Activated naive CD4-positive, alpha-beta T cell treated with anti-CD3 and anti-CD28 coated beads, Interleukin-2, amount 10 ng/mL, durations not matched to agents 7 days and 5 days (primary cell): ENCODE data around the gene RAPGEF3.

Experiments used
- CTCF ChIA-PET: fragments of 350-600 bp; sonication (Branson Sonifier 250); formaldehyde crosslinking; loops from one replicate; lab custom pipeline; 2021; ENCODE audit warnings: antibody characterized with exemption; lab: Charles Lee
- DNase-seq: peaks from one replicate; pipeline ENCODE4 v3.0.0-alpha.2; 2020
- H3K27ac Mint-ChIP-seq: one replicate; pipeline ENCODE4 v1.8.0; 2021; ENCODE audit warnings: mild to moderate bottlenecking, moderate library complexity, mixed read lengths
- H3K27me3 Mint-ChIP-seq: one replicate; pipeline ENCODE4 v1.8.0; 2021; ENCODE audit warnings: mild to moderate bottlenecking, mixed read lengths
- H3K36me3 Mint-ChIP-seq: one replicate; pipeline ENCODE4 v1.8.0; 2021; ENCODE audit warnings: mixed read lengths
- H3K4me1 Mint-ChIP-seq: one replicate; pipeline ENCODE4 v1.8.0; 2021; ENCODE audit warnings: mixed read lengths
- H3K4me3 Mint-ChIP-seq: one replicate; pipeline ENCODE4 v1.8.0; 2021; ENCODE audit warnings: mild to moderate bottlenecking, moderate library complexity, mixed read lengths
- H3K9me3 Mint-ChIP-seq: one replicate; pipeline ENCODE4 v1.8.0; 2021; ENCODE audit warnings: mixed read lengths

RAPGEF3 gene

DNA sequence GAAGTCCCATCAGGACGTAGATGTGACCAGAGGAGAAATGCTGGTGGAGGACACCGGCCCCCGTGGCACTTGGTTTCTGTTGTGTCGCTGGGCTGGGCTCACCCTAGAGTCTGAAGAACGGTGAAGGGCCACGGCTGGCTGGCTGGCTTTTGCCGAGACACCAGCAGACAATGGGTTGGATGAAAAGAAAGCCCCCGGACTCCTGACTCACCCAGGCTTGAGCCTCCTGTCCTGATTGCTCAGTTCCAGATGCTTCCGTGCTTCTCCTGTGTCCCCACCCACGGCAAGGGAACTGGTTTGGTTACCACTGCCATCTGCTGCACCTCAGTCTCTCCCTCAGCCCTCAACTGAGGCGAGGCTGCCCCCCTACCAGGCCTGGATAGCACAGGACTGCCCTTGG is 23.0 kb downstream of the RAPGEF3 start:
- Mint-ChIP-seq H3K27me3 (peaks cover 29% of the 10 kb centered on the region), H3K4me1 (no peaks in the 10 kb centered on the region), H3K36me3 (no peaks in the 10 kb centered on the region), H3K9me3 (no peaks in the 10 kb centered on the region), H3K4me3 (no peak overlapping the region), H3K27ac (no peak overlapping the region)
- CTCF ChIA-PET, result interaction anchor here (1.2 to 14.2 kb wide), 3 partner anchors 18 to 103 kb away, joined by 3 to 544 read pairs (median 9); no protein-coding TSS in a partner anchor
- no peak for DNase-seq

GRCh38 chr12:47734725-47735480 is 23.8 kb downstream of the RAPGEF3 start:
- Mint-ChIP-seq H3K27me3 (peaks cover 23% of the 10 kb centered on the region), H3K4me3 (no peak overlapping the region), H3K27ac (no peak overlapping the region), H3K36me3 (no peaks in the 10 kb centered on the region), H3K4me1 (no peaks in the 10 kb centered on the region), H3K9me3 (no peaks in the 10 kb centered on the region)
- no peak for DNase-seq
- CTCF ChIA-PET, result interaction anchor here (1.2 to 14.2 kb wide), 8 partner anchors 8 to 104 kb away, joined by 3 to 544 read pairs (median 6); no protein-coding TSS in a partner anchor

GRCh38 chr12:47733142-47733541 is 25.5 kb downstream of the RAPGEF3 start:
- DNase-seq, result no peak
- no peak overlapping the region for H3K27ac Mint-ChIP-seq
- H3K9me3 Mint-ChIP-seq, result no peaks in the 10 kb centered on the region
- no peaks in the 10 kb centered on the region for H3K4me1 Mint-ChIP-seq
- CTCF ChIA-PET, result interaction anchor here (0.6 to 6.0 kb wide), 8 partner anchors 9 to 108 kb away, joined by 3 to 76 read pairs (median 3); no protein-coding TSS in a partner anchor
- peaks cover 12% of the 10 kb centered on the region for H3K27me3 Mint-ChIP-seq
- no peak overlapping the region for H3K4me3 Mint-ChIP-seq
- H3K36me3 Mint-ChIP-seq, result no peaks in the 10 kb centered on the region

DNA sequence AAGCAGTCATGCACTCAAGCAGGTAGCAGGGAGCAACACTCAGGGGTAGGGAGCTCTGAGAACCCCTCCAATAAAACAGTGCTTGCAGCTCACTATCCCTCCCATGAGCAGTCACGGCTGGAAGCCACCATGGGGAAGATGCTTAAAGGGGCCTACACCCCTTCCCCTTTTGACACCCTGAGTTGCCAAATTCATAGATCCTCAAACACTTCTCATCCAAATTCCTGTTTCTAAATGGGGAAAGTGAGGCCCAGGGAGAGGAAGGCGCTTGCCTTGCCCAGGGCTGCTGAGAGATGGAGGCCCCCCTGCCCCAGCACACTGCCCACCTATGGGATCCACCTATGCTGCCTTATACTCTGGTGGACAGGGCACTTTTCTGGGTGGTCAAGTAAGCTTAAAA is 26.2 kb downstream of the RAPGEF3 start:
- Mint-ChIP-seq H3K36me3 (no peaks in the 10 kb centered on the region), H3K4me1 (no peaks in the 10 kb centered on the region)
- CTCF ChIA-PET, result interaction anchor here (0.6 to 6.0 kb wide), 5 partner anchors 9 to 109 kb away, joined by 3 to 76 read pairs (median 4); no protein-coding TSS in a partner anchor

GRCh38 chr12:47731723-47732122 is 27.0 kb downstream of the RAPGEF3 start:
- CTCF ChIA-PET, result interaction anchor here (1.4 to 6.0 kb wide), 3 partner anchors 11 to 35 kb away, joined by 4 to 76 read pairs (median 40); no protein-coding TSS in a partner anchor
- no peaks in the 10 kb centered on the region for H3K4me1 Mint-ChIP-seq
- H3K9me3 Mint-ChIP-seq, result no peaks in the 10 kb centered on the region
- no peak overlapping the region for H3K27ac Mint-ChIP-seq
- H3K4me3 Mint-ChIP-seq, result no peak overlapping the region
- H3K27me3 Mint-ChIP-seq, result peaks cover 14% of the 10 kb centered on the region
- H3K36me3 Mint-ChIP-seq, result no peaks in the 10 kb centered on the region
- no peak for DNase-seq

More for the DNA sequence above, 26.2 kb downstream of the RAPGEF3 start:
- H3K9me3 Mint-ChIP-seq, result no peaks in the 10 kb centered on the region
- no peak for DNase-seq
- H3K27me3 Mint-ChIP-seq, result peaks cover 12% of the 10 kb centered on the region
- H3K27ac Mint-ChIP-seq, result no peak overlapping the region
- no peak overlapping the region for H3K4me3 Mint-ChIP-seq

DNA sequence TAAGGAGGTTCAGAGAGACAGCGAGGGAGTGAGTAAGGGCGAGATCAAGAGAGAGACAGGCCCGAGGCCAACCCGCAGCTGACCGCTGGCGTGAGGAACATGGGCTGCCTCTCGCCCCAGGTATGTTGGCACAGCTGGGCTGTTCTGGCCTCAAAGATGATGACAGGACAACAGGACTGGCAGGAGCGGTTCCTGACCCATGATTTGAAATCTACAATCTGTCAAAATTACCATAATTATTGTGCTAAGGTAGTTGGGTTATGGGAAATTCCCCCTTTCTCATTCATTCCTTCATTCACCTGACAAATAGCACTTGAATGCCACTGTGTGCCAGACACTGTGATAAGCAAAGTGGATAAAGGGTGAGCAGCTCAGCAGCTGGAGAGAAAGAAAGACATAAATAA is 28.3 kb downstream of the RAPGEF3 start:
- H3K4me3 Mint-ChIP-seq, result no peak overlapping the region
- DNase-seq, result no peak
- no peak overlapping the region for H3K27ac Mint-ChIP-seq
- no peaks in the 10 kb centered on the region for H3K36me3 Mint-ChIP-seq
- no peaks in the 10 kb centered on the region for H3K4me1 Mint-ChIP-seq
- CTCF ChIA-PET, result interaction anchor here (1.4 to 6.0 kb wide), 3 partner anchors 13 to 36 kb away, joined by 4 to 76 read pairs (median 40); no protein-coding TSS in a partner anchor
- H3K27me3 Mint-ChIP-seq, result peaks cover 18% of the 10 kb centered on the region
- H3K9me3 Mint-ChIP-seq, result no peaks in the 10 kb centered on the region

DNA sequence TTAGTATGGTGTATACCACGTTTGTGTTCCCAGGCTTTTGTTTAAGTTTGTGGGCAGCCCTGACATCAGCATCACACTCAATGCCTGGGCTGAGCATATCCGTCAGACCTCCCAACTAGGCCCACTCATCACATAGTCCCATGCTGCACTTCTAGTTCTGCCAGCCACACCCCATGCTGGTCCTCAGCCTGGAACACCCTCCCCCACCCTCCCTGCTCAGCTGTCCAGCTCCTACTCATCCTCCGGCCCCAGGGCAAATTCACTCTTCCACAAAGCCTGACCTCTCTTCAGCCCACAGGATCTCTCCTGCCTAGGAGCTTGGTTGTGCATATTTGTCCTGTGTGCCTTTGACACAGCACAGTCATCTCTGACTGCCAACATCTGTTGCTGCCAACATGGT is 29.4 kb downstream of the RAPGEF3 start:
- H3K9me3 Mint-ChIP-seq, result no peaks in the 10 kb centered on the region
- no peak overlapping the region for H3K4me3 Mint-ChIP-seq
- no peaks in the 10 kb centered on the region for H3K36me3 Mint-ChIP-seq
- CTCF ChIA-PET, result interaction anchor here (0.6 to 6.0 kb wide), 2 partner anchors 14 to 15 kb away, joined by 3 to 76 read pairs; no protein-coding TSS in a partner anchor
- no peak for DNase-seq
- no peaks in the 10 kb centered on the region for H3K4me1 Mint-ChIP-seq
- no peak overlapping the region for H3K27ac Mint-ChIP-seq
- H3K27me3 Mint-ChIP-seq, result peaks cover 14% of the 10 kb centered on the region

- Mint-ChIP-seq H3K36me3 (peaks cover 2% of the 10 kb centered on the region), H3K27ac (no peak overlapping the region), H3K4me3 (no peak overlapping the region), H3K9me3 (no peaks in the 10 kb centered on the region), H3K4me1 (peaks cover 16% of the 10 kb centered on the region), H3K27me3 (peaks cover 6% of the 10 kb centered on the region)
- no peak for DNase-seq
- CTCF ChIA-PET, result interaction anchor here (1.4 to 3.8 kb wide), 4 partner anchors 10 to 41 kb away, joined by 5 to 17 read pairs (median 12); no protein-coding TSS in a partner anchor
Observed at GRCh38 chr12:47725893-47726292, 32.8 kb downstream of the RAPGEF3 start.

DNA sequence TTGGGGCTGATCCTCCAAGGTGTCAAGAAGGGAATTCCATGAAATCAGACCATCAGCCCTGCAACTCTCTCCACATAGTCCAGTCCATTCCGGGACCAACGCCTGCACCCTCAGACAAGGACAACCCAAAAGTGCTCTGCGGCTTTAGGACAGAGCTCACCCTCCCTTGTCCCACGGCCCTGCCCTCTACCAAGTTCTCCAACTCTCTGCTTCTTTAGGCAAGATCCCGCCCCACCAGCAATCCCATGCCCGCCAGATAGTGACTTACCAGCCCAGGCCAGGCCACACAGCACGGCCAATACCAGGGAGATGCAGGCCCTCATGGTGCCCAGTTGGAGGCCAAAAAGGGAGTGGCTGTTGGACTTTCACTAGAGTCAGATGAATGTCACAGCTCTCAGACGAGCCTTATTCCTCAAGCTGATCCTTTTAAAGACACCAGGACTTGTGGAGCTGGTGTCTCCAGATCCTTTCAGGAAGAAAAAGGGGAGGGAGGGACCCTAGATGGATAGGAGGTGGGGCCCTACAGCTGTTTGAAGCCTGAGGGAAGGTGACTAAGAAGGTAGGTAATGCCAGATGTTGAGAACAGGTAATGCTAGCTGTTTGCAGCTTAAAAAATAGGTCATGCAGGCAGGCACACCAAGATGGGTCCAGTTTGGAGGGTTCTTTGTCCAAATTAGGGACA is 33.4 kb downstream of the RAPGEF3 start, which contains the start of gene ENDOU:
TSS of gene ENDOU (minus strand) at position 400 of the 682 bp plus-strand sequence. CDS start at position 323, 77 bp downstream.
- CTCF ChIA-PET, result interaction anchor here (1.4 to 3.8 kb wide), 5 partner anchors 9 to 238 kb away, joined by 3 to 17 read pairs (median 12); partner anchors contain the start of gene TMEM106C

DNA sequence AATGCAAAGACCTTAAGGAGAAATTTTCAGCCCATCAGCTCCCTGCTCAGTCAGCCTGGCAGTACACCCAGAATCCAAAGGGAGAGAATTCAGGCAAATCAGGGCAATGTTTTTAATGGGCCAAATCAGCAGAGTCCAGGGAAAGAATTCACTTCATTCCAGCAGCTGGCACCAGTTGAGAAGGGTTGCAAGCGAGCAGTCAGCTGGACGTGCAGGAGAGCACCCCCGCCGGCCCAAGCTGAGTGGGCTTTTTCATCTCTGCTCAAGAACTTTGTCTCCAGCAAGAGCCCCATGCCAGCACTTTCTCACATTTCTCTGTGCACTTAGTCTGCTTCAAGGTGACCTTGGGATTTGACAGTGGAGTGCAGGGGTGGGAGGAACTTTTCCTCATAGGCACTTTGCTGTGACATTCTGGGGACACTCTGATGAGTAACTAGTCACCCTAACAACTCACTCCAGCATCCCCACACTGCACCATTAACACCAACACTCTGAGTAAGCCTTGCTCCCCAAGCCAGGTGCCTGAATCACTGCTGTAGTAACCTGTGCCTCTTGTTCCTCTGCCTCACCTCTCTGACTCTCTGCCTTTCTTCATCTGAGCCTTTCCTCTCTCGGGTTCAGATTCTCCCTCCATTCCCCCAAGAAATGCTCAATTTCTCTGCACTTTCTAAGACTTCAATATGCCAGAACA is 35.6 kb downstream of the RAPGEF3 start:
- no peak overlapping the region for H3K27ac Mint-ChIP-seq
- H3K4me1 Mint-ChIP-seq, result peaks cover 24% of the 10 kb centered on the region

More for the DNA sequence above, 33.4 kb downstream of the RAPGEF3 start, which contains the start of gene ENDOU:
- Mint-ChIP-seq H3K36me3 (peaks cover 2% of the 10 kb centered on the region), H3K9me3 (no peaks in the 10 kb centered on the region), H3K4me3 (no peak within 1 kb of the TSS), H3K4me1 (peaks cover 21% of the 10 kb centered on the region), H3K27ac (no peak within 1 kb of the TSS), H3K27me3 (peaks cover 6% of the 10 kb centered on the region)
- DNase-seq, result no peak

DNA sequence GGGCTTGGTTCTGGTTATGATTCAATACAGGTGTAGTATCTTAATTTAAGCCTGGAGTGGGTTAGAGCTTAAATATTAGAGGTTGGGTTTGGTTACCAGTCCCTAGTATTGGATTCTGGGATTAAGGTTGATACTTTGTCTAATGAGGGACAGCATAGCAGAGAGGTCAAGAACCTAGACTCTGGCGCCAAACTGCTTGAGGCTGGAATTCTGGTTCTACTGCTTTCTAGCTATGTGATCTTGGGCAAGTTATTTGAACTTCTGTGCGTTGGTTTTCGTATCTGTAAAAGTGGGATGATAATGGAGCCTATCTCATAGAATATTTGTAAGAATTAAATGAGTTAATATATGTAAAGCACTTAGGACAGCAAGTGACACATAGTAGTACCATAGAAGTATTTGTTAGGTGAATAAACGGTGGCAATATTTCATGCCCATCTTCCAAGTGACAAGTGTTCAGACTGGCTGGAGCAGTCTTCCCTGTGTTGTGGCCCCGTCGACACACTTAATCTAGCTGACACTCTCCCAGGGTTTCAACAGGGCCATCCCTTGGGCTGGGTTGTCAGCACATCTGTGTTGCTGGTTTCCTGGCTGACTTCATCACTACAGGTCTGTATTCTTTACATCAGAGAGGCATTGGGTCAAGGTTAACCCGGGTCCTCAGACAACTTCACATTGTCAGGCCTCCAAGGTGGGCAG is 36.4 kb downstream of the RAPGEF3 start:
- H3K9me3 Mint-ChIP-seq, result no peaks in the 10 kb centered on the region
- H3K4me3 Mint-ChIP-seq, result no peak overlapping the region
- no peak for DNase-seq
- H3K36me3 Mint-ChIP-seq, result peaks cover 7% of the 10 kb centered on the region
- peaks cover 6% of the 10 kb centered on the region for H3K27me3 Mint-ChIP-seq
- H3K27ac Mint-ChIP-seq, result no peak overlapping the region
- CTCF ChIA-PET, result interaction anchor here (1.0 to 2.0 kb wide), 5 partner anchors 19 to 116 kb away, joined by 3 to 10 read pairs (median 5); no protein-coding TSS in a partner anchor
- peaks cover 32% of the 10 kb centered on the region for H3K4me1 Mint-ChIP-seq

More for the DNA sequence above, 35.6 kb downstream of the RAPGEF3 start:
- H3K36me3 Mint-ChIP-seq, result peaks cover 7% of the 10 kb centered on the region
- no peaks in the 10 kb centered on the region for H3K9me3 Mint-ChIP-seq
- CTCF ChIA-PET, result interaction anchor here (1.0 to 2.9 kb wide), 6 partner anchors 7 to 54 kb away, joined by 3 to 13 read pairs (median 6); no protein-coding TSS in a partner anchor
- no peak for DNase-seq
- no peak overlapping the region for H3K4me3 Mint-ChIP-seq
- H3K27me3 Mint-ChIP-seq, result peaks cover 6% of the 10 kb centered on the region

GRCh38 chr12:47721431-47721973 is 37.2 kb downstream of the RAPGEF3 start:
- Mint-ChIP-seq H3K9me3 (no peaks in the 10 kb centered on the region), H3K36me3 (peaks cover 7% of the 10 kb centered on the region), H3K27ac (no peak overlapping the region), H3K27me3 (peaks cover 5% of the 10 kb centered on the region), H3K4me3 (no peak overlapping the region), H3K4me1 (peaks cover 39% of the 10 kb centered on the region)
- peak; percentile 33 for DNase-seq
- CTCF ChIA-PET, result interaction anchor here (1.4 to 2.0 kb wide), 4 partner anchors 20 to 116 kb away, joined by 3 to 10 read pairs (median 5); no protein-coding TSS in a partner anchor
